Measurements from ENCODE around the gene PLPP3. TPM values are rescaled to one million over a fixed set of nuclear protein-coding genes. Genes with fewer than 3 reads are reported as not detected.

The PLPP3 gene
- total and polyA plus RNA-seq, 2 experiments from 2014 or later = 41.9 to 61.9 TPM

DNA sequence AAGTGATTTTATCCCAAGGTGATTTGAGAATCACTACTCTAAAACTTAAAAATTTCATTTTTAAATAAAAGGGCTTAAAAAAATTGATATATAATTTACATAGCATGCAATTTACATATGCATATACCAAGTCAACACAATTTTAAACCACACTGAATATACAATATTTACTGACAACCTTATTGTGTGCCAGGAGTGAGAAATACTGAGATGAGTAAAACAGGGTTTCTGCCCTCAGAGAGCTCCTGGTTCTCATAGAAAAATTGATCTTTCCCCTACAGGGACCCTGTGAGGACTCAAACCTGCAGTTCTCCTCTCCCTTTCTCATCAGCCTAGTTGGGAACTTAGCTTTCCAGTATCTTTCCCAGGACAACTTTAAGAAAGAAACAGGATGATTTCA is 27.0 kb downstream of the PLPP3 start (continued):
- TF ChIP-seq EZH2phosphoT487 (IDR thresholded peaks at IDR 0.05; ENCODE audit: unreplicated experiment) (no peak), ZNF114 (CRISPR knock-in tag; IDR thresholded peaks at IDR 0.05) (no peak), POLR2AphosphoS5 (IDR thresholded peaks at IDR 0.05; ENCODE audit: low read depth) (no peak), CREB1 (CRISPR knock-in tag; IDR thresholded peaks at IDR 0.05; ENCODE audit: low read depth) (no peak)
- TF ChIP-seq, protein P1, sequence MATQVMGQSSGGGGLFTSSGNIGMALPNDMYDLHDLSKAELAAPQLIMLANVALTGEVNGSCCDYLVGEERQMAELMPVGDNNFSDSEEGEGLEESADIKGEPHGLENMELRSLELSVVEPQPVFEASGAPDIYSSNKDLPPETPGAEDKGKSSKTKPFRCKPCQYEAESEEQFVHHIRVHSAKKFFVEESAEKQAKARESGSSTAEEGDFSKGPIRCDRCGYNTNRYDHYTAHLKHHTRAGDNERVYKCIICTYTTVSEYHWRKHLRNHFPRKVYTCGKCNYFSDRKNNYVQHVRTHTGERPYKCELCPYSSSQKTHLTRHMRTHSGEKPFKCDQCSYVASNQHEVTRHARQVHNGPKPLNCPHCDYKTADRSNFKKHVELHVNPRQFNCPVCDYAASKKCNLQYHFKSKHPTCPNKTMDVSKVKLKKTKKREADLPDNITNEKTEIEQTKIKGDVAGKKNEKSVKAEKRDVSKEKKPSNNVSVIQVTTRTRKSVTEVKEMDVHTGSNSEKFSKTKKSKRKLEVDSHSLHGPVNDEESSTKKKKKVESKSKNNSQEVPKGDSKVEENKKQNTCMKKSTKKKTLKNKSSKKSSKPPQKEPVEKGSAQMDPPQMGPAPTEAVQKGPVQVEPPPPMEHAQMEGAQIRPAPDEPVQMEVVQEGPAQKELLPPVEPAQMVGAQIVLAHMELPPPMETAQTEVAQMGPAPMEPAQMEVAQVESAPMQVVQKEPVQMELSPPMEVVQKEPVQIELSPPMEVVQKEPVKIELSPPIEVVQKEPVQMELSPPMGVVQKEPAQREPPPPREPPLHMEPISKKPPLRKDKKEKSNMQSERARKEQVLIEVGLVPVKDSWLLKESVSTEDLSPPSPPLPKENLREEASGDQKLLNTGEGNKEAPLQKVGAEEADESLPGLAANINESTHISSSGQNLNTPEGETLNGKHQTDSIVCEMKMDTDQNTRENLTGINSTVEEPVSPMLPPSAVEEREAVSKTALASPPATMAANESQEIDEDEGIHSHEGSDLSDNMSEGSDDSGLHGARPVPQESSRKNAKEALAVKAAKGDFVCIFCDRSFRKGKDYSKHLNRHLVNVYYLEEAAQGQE (IDR thresholded peaks at IDR 0.05; ENCODE audit: unreplicated experiment) = no peak
- TF ChIP-seq, protein P2, sequence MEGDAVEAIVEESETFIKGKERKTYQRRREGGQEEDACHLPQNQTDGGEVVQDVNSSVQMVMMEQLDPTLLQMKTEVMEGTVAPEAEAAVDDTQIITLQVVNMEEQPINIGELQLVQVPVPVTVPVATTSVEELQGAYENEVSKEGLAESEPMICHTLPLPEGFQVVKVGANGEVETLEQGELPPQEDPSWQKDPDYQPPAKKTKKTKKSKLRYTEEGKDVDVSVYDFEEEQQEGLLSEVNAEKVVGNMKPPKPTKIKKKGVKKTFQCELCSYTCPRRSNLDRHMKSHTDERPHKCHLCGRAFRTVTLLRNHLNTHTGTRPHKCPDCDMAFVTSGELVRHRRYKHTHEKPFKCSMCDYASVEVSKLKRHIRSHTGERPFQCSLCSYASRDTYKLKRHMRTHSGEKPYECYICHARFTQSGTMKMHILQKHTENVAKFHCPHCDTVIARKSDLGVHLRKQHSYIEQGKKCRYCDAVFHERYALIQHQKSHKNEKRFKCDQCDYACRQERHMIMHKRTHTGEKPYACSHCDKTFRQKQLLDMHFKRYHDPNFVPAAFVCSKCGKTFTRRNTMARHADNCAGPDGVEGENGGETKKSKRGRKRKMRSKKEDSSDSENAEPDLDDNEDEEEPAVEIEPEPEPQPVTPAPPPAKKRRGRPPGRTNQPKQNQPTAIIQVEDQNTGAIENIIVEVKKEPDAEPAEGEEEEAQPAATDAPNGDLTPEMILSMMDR (conservative IDR thresholded peaks at IDR 0.05; ENCODE audit: low read depth in 2 of 2) = no peak

DNA sequence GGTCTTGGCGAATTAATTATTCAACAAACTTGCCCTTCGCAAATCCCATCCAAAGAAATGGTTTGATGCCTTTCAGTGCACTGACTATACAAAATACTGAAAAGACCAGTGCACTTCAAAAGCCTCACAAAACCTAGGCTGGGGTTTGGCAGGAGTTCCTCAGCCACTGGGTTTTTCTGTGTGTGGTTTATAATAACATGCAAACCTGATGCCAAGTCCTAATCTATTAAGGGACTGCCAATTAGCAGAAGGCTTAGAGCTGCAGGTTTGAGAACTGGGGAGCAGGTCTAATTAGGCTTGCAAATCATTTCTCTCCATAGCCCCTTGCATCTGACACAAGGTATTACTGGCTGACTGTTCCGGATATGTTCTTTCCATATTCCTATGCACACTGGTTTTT is 27.7 kb downstream of the PLPP3 start:
- ATAC-seq (no peak), DNase-seq (ENCODE audit: low spot score) (no peak)
- peaks cover 83% of the 10 kb centered on the region for H3K4me1 Mint-ChIP-seq
- TF ChIP-seq EZH2 (IDR thresholded peaks at IDR 0.05; ENCODE audit: low read depth, unreplicated experiment) = no peak
- peaks cover 91% of the 10 kb centered on the region for H3K79me2 ChIP-seq (replicated peaks; ENCODE audit: insufficient read depth)
- H3F3A ChIP-seq (replicated peaks; ENCODE audit: low read depth) = peaks cover 10% of the 10 kb centered on the region
- no peak overlapping the region for H3K4me3 Mint-ChIP-seq
- peak overlapping the region; percentile 47 for H3K4me2 ChIP-seq
- H3K27ac Mint-ChIP-seq = peak overlapping the region; percentile 16; the same call in 1 of the 2 replicates
- no peaks in the 10 kb centered on the region for H3K9me2 ChIP-seq (ENCODE audit: insufficient read depth)
- H3K4me1 ChIP-seq (ENCODE audit: insufficient read depth) = peaks cover 91% of the 10 kb centered on the region
- no peaks in the 10 kb centered on the region for H3K9me3 Mint-ChIP-seq
- H3K27me3 Mint-ChIP-seq (ENCODE audit: insufficient read depth, low read depth, poor library complexity) = peaks cover 15% of the 10 kb centered on the region
- H3K27ac ChIP-seq (ENCODE audit: low read depth) = peak overlapping the region; percentile 97
- H4K20me1 ChIP-seq (replicated peaks; ENCODE audit: insufficient read depth) = no peaks in the 10 kb centered on the region; the same call in none of the 2 replicates
- H3K36me3 Mint-ChIP-seq (ENCODE audit: low read depth) = peaks cover 11% of the 10 kb centered on the region; the same call in 2 of the 3 replicates
- H2AFZ ChIP-seq = no peak overlapping the region
- H3K4me3 ChIP-seq = no peak overlapping the region
- no peaks in the 10 kb centered on the region for H3K36me3 ChIP-seq (ENCODE audit: insufficient read depth)
- no peaks in the 10 kb centered on the region for H3K27me3 ChIP-seq (ENCODE audit: insufficient read depth)

DNA sequence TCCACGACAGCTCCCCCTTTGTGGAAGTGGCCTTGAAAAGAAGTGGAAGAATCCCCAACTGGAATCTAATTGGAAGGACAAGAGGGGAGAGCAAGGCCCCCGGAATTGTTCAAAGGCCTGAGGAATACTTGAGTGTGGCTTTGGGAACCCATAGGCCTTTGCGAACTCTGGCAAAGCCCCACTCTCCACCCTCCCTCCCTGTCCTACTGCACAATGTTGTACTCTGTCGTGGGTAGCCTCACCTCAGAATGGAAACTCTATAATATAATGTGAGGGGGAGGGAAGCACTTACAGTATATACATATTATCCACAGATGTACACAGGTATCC is 28.5 kb downstream of the PLPP3 start:
- Histone ChIP-seq H3F3A (replicated peaks; ENCODE audit: low read depth) (peaks cover 10% of the 10 kb centered on the region), H3K27ac (ENCODE audit: low read depth) (peak overlapping the region; percentile 97), H3K27me3 (ENCODE audit: insufficient read depth) (no peaks in the 10 kb centered on the region), H4K20me1 (replicated peaks; ENCODE audit: insufficient read depth) (no peaks in the 10 kb centered on the region; the same call in none of the 2 replicates), H2AFZ (no peak overlapping the region), H3K79me2 (replicated peaks; ENCODE audit: insufficient read depth) (peaks cover 91% of the 10 kb centered on the region), H3K4me3 (peak overlapping the region; percentile 26), H3K4me1 (ENCODE audit: insufficient read depth) (peaks cover 92% of the 10 kb centered on the region), H3K4me2 (peak overlapping the region; percentile 47), H3K9me2 (ENCODE audit: insufficient read depth) (no peaks in the 10 kb centered on the region), H3K36me3 (ENCODE audit: insufficient read depth) (no peaks in the 10 kb centered on the region)
- Mint-ChIP-seq H3K9me3 (no peaks in the 10 kb centered on the region), H3K27me3 (ENCODE audit: insufficient read depth, low read depth, poor library complexity) (peaks cover 13% of the 10 kb centered on the region), H3K4me3 (0 out of 3 replicates have a peak overlapping the region, but pooled peaks have one; percentile 36), H3K36me3 (ENCODE audit: low read depth) (peaks cover 14% of the 10 kb centered on the region; the same call in 2 of the 3 replicates), H3K27ac (peak overlapping the region; percentile 97), H3K4me1 (peaks cover 84% of the 10 kb centered on the region)
- ATAC-seq (peak; percentile 4; the same call in 2 of the 3 replicates), DNase-seq (ENCODE audit: low spot score) (no peak)
- TF ChIP-seq CREB1 (CRISPR knock-in tag; IDR thresholded peaks at IDR 0.05; ENCODE audit: low read depth) = no peak
- no peak for TF ChIP-seq JUNB (IDR thresholded peaks at IDR 0.05; ENCODE audit: unreplicated experiment)
- TF ChIP-seq, protein P1 (IDR thresholded peaks at IDR 0.05; ENCODE audit: unreplicated experiment) = no peak
- TF ChIP-seq, protein P3, sequence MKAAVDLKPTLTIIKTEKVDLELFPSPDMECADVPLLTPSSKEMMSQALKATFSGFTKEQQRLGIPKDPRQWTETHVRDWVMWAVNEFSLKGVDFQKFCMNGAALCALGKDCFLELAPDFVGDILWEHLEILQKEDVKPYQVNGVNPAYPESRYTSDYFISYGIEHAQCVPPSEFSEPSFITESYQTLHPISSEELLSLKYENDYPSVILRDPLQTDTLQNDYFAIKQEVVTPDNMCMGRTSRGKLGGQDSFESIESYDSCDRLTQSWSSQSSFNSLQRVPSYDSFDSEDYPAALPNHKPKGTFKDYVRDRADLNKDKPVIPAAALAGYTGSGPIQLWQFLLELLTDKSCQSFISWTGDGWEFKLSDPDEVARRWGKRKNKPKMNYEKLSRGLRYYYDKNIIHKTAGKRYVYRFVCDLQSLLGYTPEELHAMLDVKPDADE (IDR thresholded peaks at IDR 0.05) = no peak
- TF ChIP-seq EZH2phosphoT487 (IDR thresholded peaks at IDR 0.05; ENCODE audit: unreplicated experiment) = no peak
- TF ChIP-seq ZNF114 (CRISPR knock-in tag; IDR thresholded peaks at IDR 0.05) = no peak
- TF ChIP-seq EZH2 (IDR thresholded peaks at IDR 0.05; ENCODE audit: low read depth, unreplicated experiment) = no peak
- TF ChIP-seq, protein P2 (conservative IDR thresholded peaks at IDR 0.05; ENCODE audit: low read depth in 2 of 2) = no peak
